Measurements from ENCODE around the gene RPS19BP1.

Gene RPS19BP1

GRCh38 chr22:39532215-39533073 is at the start of gene RPS19BP1:
Gene RPS19BP1 (minus strand): TSS chr22:39532748. CDS start chr22:39532738, 10 bp downstream.
- H3K4me3 ChIP-seq (ENCODE audit: low read depth, low read length): peak within 1 kb of the TSS; percentile 93

GRCh38 chr22:39581303-39581702 is 48.8 kb upstream of the RPS19BP1 start:
- no peak for DNase-seq
- Histone ChIP-seq H3K27me3 (replicated peaks) (no peaks in the 10 kb centered on the region), H3K4me3 (ENCODE audit: low read depth, low read length) (no peak overlapping the region), H3K27ac (no peak overlapping the region), H3K36me3 (replicated peaks) (no peaks in the 10 kb centered on the region)
- in situ Hi-C loops (cut with HindIII; ENCODE audit: low pct_ligation_motif_present, low sequenced_read_pairs): no loop called here
- TF ChIP-seq CTCF (IDR thresholded peaks at IDR 0.05; ENCODE audit: low read depth, low read length, missing control alignments): no peak

More at GRCh38 chr22:39532215-39533073, at the start of gene RPS19BP1:
- in situ Hi-C loops (cut with HindIII; ENCODE audit: low pct_ligation_motif_present, low sequenced_read_pairs): no loop called here
- no peaks in the 10 kb centered on the region for H3K27me3 ChIP-seq (replicated peaks)
- peaks cover 16% of the 10 kb centered on the region for H3K36me3 ChIP-seq (replicated peaks)
- DNase-seq: peak; percentile 99
- TF ChIP-seq CTCF (IDR thresholded peaks at IDR 0.05; ENCODE audit: low read depth, low read length, missing control alignments): peak; percentile 1
- H3K27ac ChIP-seq: peak within 1 kb of the TSS; percentile 63

GRCh38 chr22:39580795-39581194 is 48.2 kb upstream of the RPS19BP1 start:
- no peak for TF ChIP-seq CTCF (IDR thresholded peaks at IDR 0.05; ENCODE audit: low read depth, low read length, missing control alignments)
- Histone ChIP-seq H3K36me3 (replicated peaks) (no peaks in the 10 kb centered on the region), H3K27ac (no peak overlapping the region), H3K27me3 (replicated peaks) (no peaks in the 10 kb centered on the region), H3K4me3 (ENCODE audit: low read depth, low read length) (no peak overlapping the region)
- no peak for DNase-seq
- in situ Hi-C loops (cut with HindIII; ENCODE audit: low pct_ligation_motif_present, low sequenced_read_pairs): no loop called here

GRCh38 chr22:39580006-39580441 is 47.5 kb upstream of the RPS19BP1 start:
- DNase-seq: no peak
- Histone ChIP-seq H3K27ac (no peak overlapping the region), H3K27me3 (replicated peaks) (no peaks in the 10 kb centered on the region), H3K4me3 (ENCODE audit: low read depth, low read length) (no peak overlapping the region), H3K36me3 (replicated peaks) (no peaks in the 10 kb centered on the region)
- in situ Hi-C loops (cut with HindIII; ENCODE audit: low pct_ligation_motif_present, low sequenced_read_pairs): no loop called here
- no peak for TF ChIP-seq CTCF (IDR thresholded peaks at IDR 0.05; ENCODE audit: low read depth, low read length, missing control alignments)

- no peaks in the 10 kb centered on the region for H3K27me3 ChIP-seq (replicated peaks)
- TF ChIP-seq CTCF (IDR thresholded peaks at IDR 0.05; ENCODE audit: low read depth, low read length, missing control alignments): no peak
- in situ Hi-C loops (cut with HindIII; ENCODE audit: low pct_ligation_motif_present, low sequenced_read_pairs): no loop called here
- H3K36me3 ChIP-seq (replicated peaks): no peaks in the 10 kb centered on the region
- no peak overlapping the region for H3K27ac ChIP-seq
- H3K4me3 ChIP-seq (ENCODE audit: low read depth, low read length): no peak overlapping the region
- no peak for DNase-seq
These were observed 45.4 kb upstream of the RPS19BP1 start for GRCh38 chr22:39577900-39578299.
